H54 (cell line): Measurements from ENCODE around the gene PALLD.
"Not testable (repeated sequence)": the region's sequence is repeated elsewhere in the genome, so short reads cannot be mapped to it uniquely, and the experiment has no call there.

Experiments used
- DNase-seq: peaks from one replicate; pipeline ENCODE4 v3.0.0; 2011; ENCODE audit warnings: low spot score, mixed read lengths; ENCODE audit not compliant: insufficient read length
- FAIRE-seq: peaks from 3 replicates; lab custom pipeline; 2011; peaks lifted over from hg19 to GRCh38; lab: Jason Lieb, UNC
- POLR2A ChIP-seq: IDR thresholded peaks from 2 replicates; pipeline ENCODE4 v1.6.1; 2011; ENCODE audit warnings: low read depth, mild to moderate bottlenecking, low read length

PALLD gene

GRCh38 chr4:168932138-168932537, 435.3 kb downstream of the PALLD start:
- no peak for TF ChIP-seq POLR2A
- no peak for DNase-seq
- FAIRE-seq: no peak

GRCh38 chr4:168933423-168933822, 436.6 kb downstream of the PALLD start:
- no peak for DNase-seq
- no peak for FAIRE-seq
- no peak for TF ChIP-seq POLR2A

GRCh38 chr4:168937473-168937872, 440.6 kb downstream of the PALLD start:
- FAIRE-seq, DNase-seq: not testable (repeated sequence)

GRCh38 chr4:168942985-168943384, 446.1 kb downstream of the PALLD start:
- DNase-seq (no peak), FAIRE-seq (no peak)
- no peak for TF ChIP-seq POLR2A

GRCh38 chr4:168945291-168945690, 448.4 kb downstream of the PALLD start:
- no peak for DNase-seq
- no peak for TF ChIP-seq POLR2A
- FAIRE-seq: no peak

- DNase-seq, FAIRE-seq: not testable (repeated sequence)
Measured at GRCh38 chr4:168952821-168953246, 456.0 kb downstream of the PALLD start.

- DNase-seq (no peak), FAIRE-seq (no peak)
- no peak for TF ChIP-seq POLR2A
Measured at GRCh38 chr4:168955674-168956073, 458.8 kb downstream of the PALLD start.

- TF ChIP-seq POLR2A: no peak
- DNase-seq (no peak), FAIRE-seq (no peak)
Measured at GRCh38 chr4:168960716-168961115, 463.9 kb downstream of the PALLD start.

- no peak for FAIRE-seq
- no peak for DNase-seq
- TF ChIP-seq POLR2A: no peak
Measured at GRCh38 chr4:168972596-168972995, 475.7 kb downstream of the PALLD start.
